ENCODE data around the gene ELMO1.

The ELMO1 gene

GRCh38 chr7:36985866-36986400, 462.7 kb downstream of the ELMO1 start:
- in situ Hi-C loops (cut with MboI; ENCODE audit: low pct_unique_long_range_greater_than_20kb, low sequenced_read_pairs, unreplicated experiment) = loop anchor here (25.0 kb wide), 1 partner anchor 201 kb away; no protein-coding TSS in a partner anchor

GRCh38 chr7:36985316-36985715, 463.3 kb downstream of the ELMO1 start:
- TF ChIP-seq CTCF (IDR thresholded peaks at IDR 0.05; ENCODE audit: extremely low read depth, insufficient read depth, missing control alignments) = no peak
- in situ Hi-C loops (cut with MboI; ENCODE audit: low pct_unique_long_range_greater_than_20kb, low sequenced_read_pairs, unreplicated experiment) = loop anchor here (25.0 kb wide), 1 partner anchor 202 kb away; no protein-coding TSS in a partner anchor
- no peak for DNase-seq (ENCODE audit: low spot score)

More at GRCh38 chr7:36985866-36986400, 462.7 kb downstream of the ELMO1 start:
- no peak for DNase-seq (ENCODE audit: low spot score)
- TF ChIP-seq CTCF (IDR thresholded peaks at IDR 0.05; ENCODE audit: extremely low read depth, insufficient read depth, missing control alignments) = no peak

GRCh38 chr7:36984710-36985312, 463.9 kb downstream of the ELMO1 start:
- in situ Hi-C loops (cut with MboI; ENCODE audit: low pct_unique_long_range_greater_than_20kb, low sequenced_read_pairs, unreplicated experiment) = loop anchor here (25.0 kb wide), 1 partner anchor 202 kb away; no protein-coding TSS in a partner anchor
- no peak for TF ChIP-seq CTCF (IDR thresholded peaks at IDR 0.05; ENCODE audit: extremely low read depth, insufficient read depth, missing control alignments)
- no peak for DNase-seq (ENCODE audit: low spot score)

- TF ChIP-seq CTCF (IDR thresholded peaks at IDR 0.05; ENCODE audit: extremely low read depth, insufficient read depth, missing control alignments) = no peak
- DNase-seq (ENCODE audit: low spot score) = no peak
- in situ Hi-C loops (cut with MboI; ENCODE audit: low pct_unique_long_range_greater_than_20kb, low sequenced_read_pairs, unreplicated experiment) = loop anchor here (25.0 kb wide), 1 partner anchor 203 kb away; no protein-coding TSS in a partner anchor
These were observed 464.6 kb downstream of the ELMO1 start for GRCh38 chr7:36984041-36984521.

- no peak for DNase-seq (ENCODE audit: low spot score)
- in situ Hi-C loops (cut with MboI; ENCODE audit: low pct_unique_long_range_greater_than_20kb, low sequenced_read_pairs, unreplicated experiment) = loop anchor here (25.0 kb wide), 1 partner anchor 205 kb away; no protein-coding TSS in a partner anchor
- TF ChIP-seq CTCF (IDR thresholded peaks at IDR 0.05; ENCODE audit: extremely low read depth, insufficient read depth, missing control alignments) = no peak
These were observed 465.9 kb downstream of the ELMO1 start for GRCh38 chr7:36982766-36983165.

GRCh38 chr7:36979810-36980248, 468.8 kb downstream of the ELMO1 start:
- TF ChIP-seq CTCF (IDR thresholded peaks at IDR 0.05; ENCODE audit: extremely low read depth, insufficient read depth, missing control alignments) = no peak
- no peak for DNase-seq (ENCODE audit: low spot score)
- in situ Hi-C loops (cut with MboI; ENCODE audit: low pct_unique_long_range_greater_than_20kb, low sequenced_read_pairs, unreplicated experiment) = loop anchor here (25.0 kb wide), 1 partner anchor 207 kb away; no protein-coding TSS in a partner anchor

All from GM13977 (cell line).